GM18520 (cell line): Measurements from ENCODE around the gene TMEM141.

Experiments used
- ATAC-seq: cut with Tn5 transposase; IDR thresholded peaks from one replicate; pipeline ENCODE4 v1.9.1; 2021; ENCODE audit not compliant: unreplicated experiment

The TMEM141 gene

GRCh38 chr9:136790640-136791515, at the start of gene TMEM141:
TSS of gene TMEM141 (plus strand) at chr9:136791344. CDS start at chr9:136791371, 27 bp downstream.
- ATAC-seq: peak; percentile 72

GRCh38 chr9:136741883-136742571, 49.1 kb upstream of the TMEM141 start:
- ATAC-seq: no peak

- ATAC-seq: no peak
Observed at GRCh38 chr9:136742591-136743391, 48.4 kb upstream of the TMEM141 start, which contains the start of gene LCN10. TSS of gene LCN10 (minus strand) at chr9:136742940. CDS start at chr9:136742903, 37 bp downstream.

- ATAC-seq: no peak
Observed at GRCh38 chr9:136743639-136744211, 47.4 kb upstream of the TMEM141 start.

- ATAC-seq: no peak
Observed at GRCh38 chr9:136744773-136745172, 46.4 kb upstream of the TMEM141 start.

GRCh38 chr9:136745389-136746154, 45.6 kb upstream of the TMEM141 start:
- ATAC-seq: no peak

GRCh38 chr9:136746155-136746490, 45.0 kb upstream of the TMEM141 start:
- no peak for ATAC-seq

- ATAC-seq: no peak
Observed at GRCh38 chr9:136746621-136747020, 44.5 kb upstream of the TMEM141 start.

- ATAC-seq: no peak
Observed at GRCh38 chr9:136747161-136748060, 43.7 kb upstream of the TMEM141 start.

- ATAC-seq: no peak
Observed at GRCh38 chr9:136748201-136748600, 42.9 kb upstream of the TMEM141 start, which contains the start of gene LCN6. TSS of gene LCN6 (minus strand) at chr9:136748525. CDS start at chr9:136748483, 42 bp downstream.

GRCh38 chr9:136748666-136749611, 42.2 kb upstream of the TMEM141 start:
- ATAC-seq: no peak

GRCh38 chr9:136750526-136750925, 40.6 kb upstream of the TMEM141 start:
- ATAC-seq: no peak

GRCh38 chr9:136751244-136751643, 39.9 kb upstream of the TMEM141 start:
- ATAC-seq: no peak

- no peak for ATAC-seq
Observed at GRCh38 chr9:136751814-136752213, 39.3 kb upstream of the TMEM141 start.

GRCh38 chr9:136753371-136754058, 37.6 kb upstream of the TMEM141 start:
- ATAC-seq: no peak

GRCh38 chr9:136754059-136754572, 37.0 kb upstream of the TMEM141 start:
- no peak for ATAC-seq

- no peak for ATAC-seq
Observed at GRCh38 chr9:136754626-136755301, 36.4 kb upstream of the TMEM141 start.
